HG03520 (cell line): ENCODE data around the gene COL9A2.

Experiments
- ATAC-seq: cut with Tn5 transposase; IDR thresholded peaks from one replicate; pipeline ENCODE4 v1.9.1; 2021; ENCODE audit warnings: mild to moderate bottlenecking, moderate library complexity; ENCODE audit not compliant: unreplicated experiment

The COL9A2 gene

DNA sequence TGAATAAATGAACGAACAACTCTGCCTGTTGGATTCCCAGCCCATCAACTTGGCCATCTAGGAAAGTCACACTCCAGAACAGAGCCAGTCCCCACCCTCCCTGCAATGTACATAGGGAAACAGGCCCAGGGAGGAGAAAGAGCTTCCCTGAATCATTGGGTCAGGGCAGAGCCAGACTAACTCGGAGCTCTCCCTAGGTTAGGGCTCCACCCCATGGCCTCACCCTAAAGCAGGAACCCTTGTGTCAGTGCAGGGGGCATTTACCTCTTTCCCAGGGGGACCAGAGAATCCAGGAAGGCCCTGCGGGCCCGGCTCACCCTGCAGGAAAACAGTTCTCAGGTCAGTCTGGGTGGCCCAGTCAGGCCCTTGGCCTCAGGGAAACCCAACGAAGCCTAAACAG lies 11.6 kb downstream of the COL9A2 start:
- no peak for ATAC-seq

- ATAC-seq: no peak
Observed at GRCh38 chr1:40303790-40304189, 13.3 kb downstream of the COL9A2 start.

DNA sequence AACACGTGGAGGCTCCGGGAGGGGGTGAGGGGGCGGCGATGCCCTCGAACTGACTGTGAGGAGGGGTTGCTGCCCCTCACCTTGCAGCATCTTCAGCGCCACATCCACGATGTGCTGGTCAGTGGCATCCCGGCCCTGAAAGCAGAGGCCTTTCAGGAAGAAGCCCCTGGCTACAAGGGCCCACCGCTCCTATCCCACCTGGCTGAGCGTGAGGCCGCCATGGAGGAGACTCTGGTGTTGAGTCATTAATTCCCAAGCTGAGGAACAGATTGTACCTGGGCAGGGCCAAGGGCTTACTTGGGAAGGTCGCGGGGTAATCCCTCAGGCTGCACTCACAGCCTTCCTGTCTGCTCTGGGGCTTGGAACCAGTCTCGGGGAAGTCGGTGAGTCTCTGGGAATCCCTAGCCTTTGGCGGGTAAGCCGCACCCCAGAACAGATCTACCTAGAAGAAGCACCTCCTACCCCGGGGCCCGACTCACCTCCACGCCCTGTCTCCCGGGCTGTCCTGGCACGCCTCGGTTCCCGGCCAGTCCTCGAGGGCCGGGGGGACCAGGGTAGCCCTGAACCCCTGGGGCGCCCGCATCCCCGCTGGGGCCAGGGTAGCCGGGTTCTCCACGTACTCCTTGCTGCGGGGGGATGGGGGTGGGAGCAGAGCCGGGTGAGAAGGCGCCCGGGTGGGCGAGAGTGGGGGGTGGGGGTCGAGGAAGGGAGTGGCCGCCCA lies 13.9 kb downstream of the COL9A2 start:
- no peak for ATAC-seq

DNA sequence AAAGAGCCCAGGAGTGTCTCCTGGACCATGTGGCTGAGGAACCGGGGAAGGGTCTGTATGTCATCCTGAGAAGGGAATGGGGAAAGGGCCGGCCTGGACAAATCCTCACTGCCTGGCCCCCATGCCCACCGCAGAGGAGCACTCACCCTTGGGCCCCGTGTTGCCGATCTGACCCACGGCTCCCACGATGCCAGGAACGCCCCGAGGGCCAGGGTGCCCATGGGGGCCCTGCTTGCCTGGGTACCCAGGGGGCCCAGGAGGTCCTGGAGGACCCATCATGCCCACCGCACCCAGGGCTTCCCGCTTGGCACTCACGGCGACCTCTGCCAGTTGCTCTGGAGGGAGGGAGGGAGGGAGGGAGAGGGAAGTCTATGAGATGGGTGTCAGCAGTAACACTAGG lies 14.6 kb downstream of the COL9A2 start:
- ATAC-seq: no peak

- ATAC-seq: no peak
Observed at GRCh38 chr1:40301541-40302299, 15.4 kb downstream of the COL9A2 start.

DNA sequence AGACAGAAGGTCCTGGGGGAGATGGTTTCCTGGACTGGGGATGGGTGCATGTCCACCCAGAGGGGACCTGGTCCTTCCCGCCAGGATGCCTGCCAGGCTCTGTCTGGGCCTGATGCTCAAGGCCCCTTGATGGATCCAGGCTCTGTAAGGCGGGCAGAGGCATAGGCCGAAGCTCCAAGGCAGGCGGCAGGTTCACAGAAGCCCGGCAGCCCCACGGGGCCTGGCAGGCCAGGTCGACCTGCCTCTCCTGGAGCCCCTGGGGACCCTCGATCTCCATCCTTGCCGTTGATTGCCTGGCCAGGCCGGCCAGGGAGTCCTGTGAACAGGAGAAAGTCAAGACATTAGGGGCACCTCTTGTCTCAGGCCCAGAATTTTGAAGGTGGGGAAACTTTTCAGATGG lies 16.0 kb downstream of the COL9A2 start:
- ATAC-seq: no peak

DNA sequence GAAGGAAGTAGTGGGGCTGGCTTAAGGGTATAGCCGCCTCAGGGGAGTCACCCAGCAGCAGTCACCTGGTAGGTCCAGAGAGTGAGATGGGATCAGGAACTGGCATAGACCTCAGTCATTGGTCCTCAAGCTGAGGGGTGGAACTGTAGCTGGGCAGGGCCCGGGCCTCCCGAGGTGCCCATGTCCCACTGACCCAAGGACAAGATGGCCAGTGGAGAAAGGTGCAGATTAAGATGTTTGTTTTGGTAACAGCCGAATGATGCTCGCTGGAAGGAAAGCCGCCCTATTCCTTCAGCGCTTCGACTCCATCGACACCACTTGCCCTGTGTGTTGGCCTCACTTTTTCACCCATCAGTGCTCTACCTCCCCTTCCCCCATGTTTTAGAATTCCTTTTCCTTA lies 16.4 kb downstream of the COL9A2 start:
- no peak for ATAC-seq

GRCh38 chr1:40300249-40300567 lies 16.9 kb downstream of the COL9A2 start:
- no peak for ATAC-seq

GRCh38 chr1:40299366-40300248 lies 17.5 kb downstream of the COL9A2 start:
- ATAC-seq: no peak

DNA sequence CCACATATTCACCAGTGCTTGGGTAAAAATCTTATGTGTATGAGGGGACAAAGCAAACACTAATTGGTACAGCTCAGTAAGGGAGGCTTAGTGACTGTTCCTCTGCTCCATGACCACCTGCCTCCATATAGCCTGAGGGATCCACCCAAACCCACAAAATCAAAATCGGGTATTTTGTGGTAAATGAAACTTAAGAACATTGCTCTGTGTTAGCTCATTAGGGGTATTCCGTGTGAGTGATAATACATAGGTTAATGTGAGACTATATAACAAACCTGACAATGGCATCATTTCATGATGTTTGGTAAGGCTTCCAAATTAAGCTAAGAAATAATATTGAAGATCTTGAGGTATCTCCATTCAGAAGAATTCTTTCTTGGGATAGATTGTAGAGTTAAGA lies 25.8 kb downstream of the COL9A2 start:
- no peak for ATAC-seq

- ATAC-seq: no peak
Observed at GRCh38 chr1:40281853-40282252, 35.2 kb downstream of the COL9A2 start.

- ATAC-seq: no peak
Observed at GRCh38 chr1:40276122-40276521, 41.0 kb downstream of the COL9A2 start.

- no peak for ATAC-seq
Observed at GRCh38 chr1:40274331-40274730, 42.8 kb downstream of the COL9A2 start.

DNA sequence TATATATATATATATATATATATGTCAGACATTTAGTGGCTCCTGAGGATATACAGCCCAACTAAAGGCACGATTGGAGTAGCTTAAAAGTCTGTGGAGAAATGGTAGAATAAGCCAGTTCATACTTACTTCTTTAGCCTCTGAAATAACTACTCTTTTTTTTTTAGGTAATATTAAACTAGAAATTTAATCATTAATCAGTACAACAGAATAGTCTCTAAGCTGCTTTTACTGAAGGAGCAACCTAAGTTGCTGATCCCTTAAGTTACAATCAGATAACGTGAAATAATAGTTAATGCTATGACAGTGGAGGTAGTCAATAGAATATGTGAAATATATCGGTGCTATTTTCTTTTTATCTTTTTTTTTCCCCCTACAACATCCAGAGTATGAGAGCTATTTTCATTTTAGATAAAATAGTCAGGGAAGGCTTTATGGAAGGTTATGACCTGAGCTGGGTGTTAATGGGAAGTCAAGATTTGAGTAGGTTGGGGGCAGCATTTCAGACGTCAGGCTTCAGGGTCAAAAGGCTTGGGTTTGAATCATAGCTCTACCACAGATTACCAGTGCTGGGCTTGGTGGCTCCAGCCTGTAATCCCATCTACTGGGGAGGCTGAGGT lies 43.4 kb downstream of the COL9A2 start:
- ATAC-seq: no peak

GRCh38 chr1:40272653-40273213 lies 44.4 kb downstream of the COL9A2 start:
- ATAC-seq: no peak

- no peak for ATAC-seq
Observed at GRCh38 chr1:40270152-40270834, 46.8 kb downstream of the COL9A2 start.

DNA sequence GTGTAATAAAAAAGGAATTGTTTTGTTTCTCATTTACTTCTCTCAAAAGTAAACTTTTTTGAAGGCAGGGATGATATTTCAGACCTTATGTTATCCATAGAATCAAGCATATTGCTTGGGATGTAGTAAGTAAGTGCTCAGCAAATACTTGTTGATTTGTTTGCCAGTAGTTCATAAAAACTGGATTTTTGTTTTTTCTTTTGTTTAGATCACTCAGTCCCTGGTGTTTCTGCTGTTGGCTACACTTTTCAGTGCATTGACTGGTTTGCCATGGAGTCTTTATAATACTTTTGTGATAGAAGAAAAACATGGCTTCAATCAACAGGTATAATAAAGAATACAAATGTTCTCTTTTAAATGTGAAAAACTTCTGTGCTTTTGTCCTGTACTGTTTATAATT lies 48.9 kb downstream of the COL9A2 start:
- no peak for ATAC-seq

GRCh38 chr1:40267767-40268187 lies 49.3 kb downstream of the COL9A2 start:
- ATAC-seq: no peak

DNA sequence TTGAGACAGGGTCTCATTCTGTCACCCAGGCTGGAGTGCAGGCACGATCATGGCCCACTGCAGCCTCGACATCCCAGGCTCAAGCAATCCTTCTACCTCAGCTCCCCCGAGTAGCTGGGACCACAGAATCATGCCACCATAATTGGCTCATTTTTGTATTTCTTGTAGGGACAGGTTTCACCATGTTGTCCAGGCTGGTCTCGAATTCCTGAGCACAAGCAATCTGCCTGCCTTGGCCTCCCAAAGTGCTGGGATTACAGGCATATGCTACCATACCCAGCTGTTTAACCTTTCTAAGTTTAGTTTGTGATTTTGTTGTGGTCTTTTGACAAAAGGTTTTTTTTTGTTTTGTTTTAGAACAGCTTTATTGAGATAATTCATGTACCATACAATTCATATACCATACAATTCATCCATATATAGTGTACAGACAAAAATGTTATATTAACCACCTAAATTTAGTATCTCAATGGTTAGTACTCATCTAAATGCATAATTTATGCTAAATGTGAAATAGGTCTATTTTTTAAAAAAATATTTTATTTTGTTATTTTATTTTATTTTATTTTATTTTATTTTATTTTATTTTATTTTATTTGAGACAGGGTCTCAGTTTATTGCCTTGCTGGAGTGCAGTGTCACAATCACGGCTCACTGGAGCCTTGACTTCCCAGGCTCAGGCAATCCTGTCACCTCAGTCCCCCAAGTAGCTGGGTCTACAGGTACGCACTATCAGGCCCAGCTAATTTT lies 50.1 kb downstream of the COL9A2 start:
- ATAC-seq: no peak

DNA sequence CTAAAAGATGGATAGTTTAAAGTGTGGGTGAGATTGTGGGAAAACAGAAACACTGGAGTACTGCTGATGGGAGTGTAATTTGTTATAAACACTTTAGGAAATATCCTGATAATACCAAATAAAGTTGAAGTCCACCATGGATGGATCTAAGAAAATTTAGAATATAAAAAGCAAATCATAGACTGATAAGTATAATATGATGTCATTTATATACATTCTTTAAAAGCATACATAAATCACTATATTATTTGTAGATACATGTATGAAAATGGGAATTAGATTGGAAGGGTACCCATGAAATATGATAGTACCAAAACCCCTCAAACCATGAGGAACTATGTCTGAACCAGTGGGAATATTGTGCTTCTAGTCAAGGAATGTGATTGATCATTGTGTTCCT lies 51.2 kb downstream of the COL9A2 start:
- no peak for ATAC-seq
